ENCODE results near the gene UQCRHL.

DNA sequence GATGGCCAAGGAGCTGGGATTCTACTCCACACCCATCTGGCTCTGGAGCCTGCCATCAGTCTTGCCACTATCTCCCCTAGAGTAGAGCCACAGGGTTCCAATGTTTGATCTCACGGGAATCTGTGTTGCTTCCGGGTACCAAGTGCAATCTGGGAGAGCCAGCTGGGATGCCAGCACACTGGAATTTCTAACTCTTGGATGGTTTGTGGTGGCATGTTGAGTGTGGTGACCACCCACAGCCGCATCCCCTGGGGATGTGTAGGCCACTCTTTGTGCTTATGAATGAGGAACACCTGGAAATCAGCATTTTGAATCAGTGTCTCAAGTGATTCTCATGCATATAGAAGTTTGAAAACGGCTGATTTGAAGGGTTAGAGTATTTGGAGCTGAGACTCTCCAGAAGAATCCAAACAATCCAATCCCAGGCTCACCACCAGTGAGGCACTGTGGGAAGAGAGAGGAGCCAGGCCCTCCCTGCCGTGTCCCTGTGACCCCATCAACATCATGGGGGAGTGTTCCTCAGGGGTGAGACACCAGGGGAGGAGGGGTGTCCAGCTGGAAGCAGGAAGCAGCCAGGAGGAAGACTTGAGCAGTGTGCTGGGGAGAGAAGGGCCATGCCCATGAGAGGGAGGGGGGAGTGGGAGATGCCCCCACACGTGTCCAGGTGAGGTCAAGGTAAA is 35.5 kb downstream of the UQCRHL start:
- TF ChIP-seq, protein P1, sequence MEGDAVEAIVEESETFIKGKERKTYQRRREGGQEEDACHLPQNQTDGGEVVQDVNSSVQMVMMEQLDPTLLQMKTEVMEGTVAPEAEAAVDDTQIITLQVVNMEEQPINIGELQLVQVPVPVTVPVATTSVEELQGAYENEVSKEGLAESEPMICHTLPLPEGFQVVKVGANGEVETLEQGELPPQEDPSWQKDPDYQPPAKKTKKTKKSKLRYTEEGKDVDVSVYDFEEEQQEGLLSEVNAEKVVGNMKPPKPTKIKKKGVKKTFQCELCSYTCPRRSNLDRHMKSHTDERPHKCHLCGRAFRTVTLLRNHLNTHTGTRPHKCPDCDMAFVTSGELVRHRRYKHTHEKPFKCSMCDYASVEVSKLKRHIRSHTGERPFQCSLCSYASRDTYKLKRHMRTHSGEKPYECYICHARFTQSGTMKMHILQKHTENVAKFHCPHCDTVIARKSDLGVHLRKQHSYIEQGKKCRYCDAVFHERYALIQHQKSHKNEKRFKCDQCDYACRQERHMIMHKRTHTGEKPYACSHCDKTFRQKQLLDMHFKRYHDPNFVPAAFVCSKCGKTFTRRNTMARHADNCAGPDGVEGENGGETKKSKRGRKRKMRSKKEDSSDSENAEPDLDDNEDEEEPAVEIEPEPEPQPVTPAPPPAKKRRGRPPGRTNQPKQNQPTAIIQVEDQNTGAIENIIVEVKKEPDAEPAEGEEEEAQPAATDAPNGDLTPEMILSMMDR (conservative IDR thresholded peaks at IDR 0.05; ENCODE audit: low read depth, low read length), result no peak
- no peak for TF ChIP-seq POLR2A (IDR thresholded peaks at IDR 0.05; ENCODE audit: low read depth, low read length)
- no peak for TF ChIP-seq FOS (IDR thresholded peaks at IDR 0.05; ENCODE audit: low read depth, low read length)
- TF ChIP-seq, protein P2, sequence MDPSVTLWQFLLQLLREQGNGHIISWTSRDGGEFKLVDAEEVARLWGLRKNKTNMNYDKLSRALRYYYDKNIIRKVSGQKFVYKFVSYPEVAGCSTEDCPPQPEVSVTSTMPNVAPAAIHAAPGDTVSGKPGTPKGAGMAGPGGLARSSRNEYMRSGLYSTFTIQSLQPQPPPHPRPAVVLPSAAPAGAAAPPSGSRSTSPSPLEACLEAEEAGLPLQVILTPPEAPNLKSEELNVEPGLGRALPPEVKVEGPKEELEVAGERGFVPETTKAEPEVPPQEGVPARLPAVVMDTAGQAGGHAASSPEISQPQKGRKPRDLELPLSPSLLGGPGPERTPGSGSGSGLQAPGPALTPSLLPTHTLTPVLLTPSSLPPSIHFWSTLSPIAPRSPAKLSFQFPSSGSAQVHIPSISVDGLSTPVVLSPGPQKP (IDR thresholded peaks at IDR 0.05; ENCODE audit: borderline replicate concordance, low read depth, low read length), result no peak
- no peak for TF ChIP-seq RCOR1 (IDR thresholded peaks at IDR 0.05; ENCODE audit: insufficient replicate concordance, low read length)
- TF ChIP-seq RAD21 (IDR thresholded peaks at IDR 0.05; ENCODE audit: low read length), result no peak
- TF ChIP-seq CEBPB (IDR thresholded peaks at IDR 0.05; ENCODE audit: low read depth, low read length), result no peak
- TF ChIP-seq MXI1 (IDR thresholded peaks at IDR 0.05; ENCODE audit: borderline replicate concordance, low read depth, low read length), result no peak
- no peak for TF ChIP-seq CHD1 (IDR thresholded peaks at IDR 0.05; ENCODE audit: low read depth, low read length)
- no peak for TF ChIP-seq BHLHE40 (IDR thresholded peaks at IDR 0.05; ENCODE audit: low read depth, low read length)
- no peak for TF ChIP-seq SMC3 (IDR thresholded peaks at IDR 0.05; ENCODE audit: low read depth, low read length)
- no peak for TF ChIP-seq MAFK (IDR thresholded peaks at IDR 0.05; ENCODE audit: low read depth, low read length)
- no peak for TF ChIP-seq NFE2L2 (IDR thresholded peaks at IDR 0.05; ENCODE audit: low read depth, low read length)

Data from IMR-90 (cell line).